Measurements from ENCODE around the gene GPR161.
"Not testable (repeated sequence)": the region's sequence is repeated elsewhere in the genome, so short reads cannot be mapped to it uniquely, and the experiment has no call there.

Gene GPR161, protein sequence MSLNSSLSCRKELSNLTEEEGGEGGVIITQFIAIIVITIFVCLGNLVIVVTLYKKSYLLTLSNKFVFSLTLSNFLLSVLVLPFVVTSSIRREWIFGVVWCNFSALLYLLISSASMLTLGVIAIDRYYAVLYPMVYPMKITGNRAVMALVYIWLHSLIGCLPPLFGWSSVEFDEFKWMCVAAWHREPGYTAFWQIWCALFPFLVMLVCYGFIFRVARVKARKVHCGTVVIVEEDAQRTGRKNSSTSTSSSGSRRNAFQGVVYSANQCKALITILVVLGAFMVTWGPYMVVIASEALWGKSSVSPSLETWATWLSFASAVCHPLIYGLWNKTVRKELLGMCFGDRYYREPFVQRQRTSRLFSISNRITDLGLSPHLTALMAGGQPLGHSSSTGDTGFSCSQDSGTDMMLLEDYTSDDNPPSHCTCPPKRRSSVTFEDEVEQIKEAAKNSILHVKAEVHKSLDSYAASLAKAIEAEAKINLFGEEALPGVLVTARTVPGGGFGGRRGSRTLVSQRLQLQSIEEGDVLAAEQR

DNA sequence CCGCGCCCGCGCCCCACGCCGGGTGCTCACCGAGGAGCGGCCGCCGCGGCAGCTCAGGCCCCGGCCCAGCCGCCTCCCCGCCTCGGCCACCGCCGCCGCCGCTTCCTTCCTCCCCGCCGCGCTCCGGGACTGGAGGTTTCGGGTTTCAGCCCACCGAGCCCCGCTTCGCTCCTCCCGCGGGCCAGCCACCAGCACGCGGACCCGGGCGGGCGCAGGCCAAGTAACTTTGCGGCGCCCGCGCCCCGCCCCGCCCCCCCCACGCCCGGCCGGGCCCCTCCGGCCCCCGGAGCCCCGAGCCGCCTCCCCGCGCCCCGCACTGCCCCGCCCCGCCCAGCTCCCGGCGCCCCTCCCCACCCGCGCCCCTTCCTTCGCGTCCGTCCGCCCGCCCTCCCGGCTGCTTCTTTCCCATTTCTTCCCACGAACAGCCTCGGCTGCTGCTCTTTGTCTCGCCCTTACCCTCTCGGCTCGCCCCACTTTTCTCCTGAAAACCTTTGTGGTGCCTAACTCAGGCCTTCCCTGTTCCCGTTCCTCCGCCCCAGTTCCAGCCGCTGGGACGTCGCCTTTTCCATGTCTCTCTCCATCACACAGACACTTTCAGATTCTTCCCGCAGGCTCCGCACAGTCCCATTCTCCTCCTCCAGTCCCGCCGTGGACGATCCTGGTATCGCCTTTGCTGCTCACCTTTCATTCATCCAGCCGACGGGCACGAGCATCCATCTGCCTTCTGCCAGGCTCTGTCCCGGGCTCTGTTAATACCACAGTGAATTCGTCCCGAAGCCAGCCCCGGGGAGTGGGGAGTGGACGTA, at the start of gene GPR161:
GPR161 (minus strand) TSS at position 222 of the 806 bp plus-strand sequence. CDS start 32,080 bp downstream, outside the sequence.
- DNase-seq: peak in 1 of 2 experiments; percentile 21

DNA sequence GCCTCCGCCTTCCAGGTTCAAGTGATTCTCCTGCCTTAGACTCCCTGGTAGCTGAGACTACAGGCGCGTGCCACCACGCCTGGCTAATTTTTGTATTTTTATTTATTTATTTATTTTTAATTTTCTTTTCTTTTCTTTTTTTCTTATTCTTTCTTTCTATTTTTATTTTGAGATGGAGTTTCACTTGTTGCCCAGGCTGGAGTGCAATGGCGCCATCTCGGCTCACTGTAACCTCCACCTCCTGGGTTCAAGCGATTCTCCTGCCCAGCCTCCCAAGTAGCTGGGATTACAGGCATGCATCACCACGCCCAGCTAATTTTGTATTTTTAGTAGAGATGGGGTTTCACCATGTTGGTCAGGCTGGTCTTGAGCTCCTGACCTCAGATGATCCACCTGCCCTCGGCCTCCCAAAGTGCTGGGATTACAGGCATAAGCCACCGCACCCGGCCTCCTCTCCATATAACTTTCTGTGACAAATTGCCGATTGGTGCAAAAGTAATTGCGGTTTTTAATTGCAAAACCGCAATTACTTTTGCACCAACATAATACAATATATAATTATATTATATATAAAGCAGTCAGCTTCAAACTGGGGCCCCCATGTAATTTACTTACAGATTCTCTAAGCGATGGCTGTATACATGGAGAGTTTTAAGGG, 44.5 kb upstream of the GPR161 start:
- DNase-seq: not testable (repeated sequence)

DNA sequence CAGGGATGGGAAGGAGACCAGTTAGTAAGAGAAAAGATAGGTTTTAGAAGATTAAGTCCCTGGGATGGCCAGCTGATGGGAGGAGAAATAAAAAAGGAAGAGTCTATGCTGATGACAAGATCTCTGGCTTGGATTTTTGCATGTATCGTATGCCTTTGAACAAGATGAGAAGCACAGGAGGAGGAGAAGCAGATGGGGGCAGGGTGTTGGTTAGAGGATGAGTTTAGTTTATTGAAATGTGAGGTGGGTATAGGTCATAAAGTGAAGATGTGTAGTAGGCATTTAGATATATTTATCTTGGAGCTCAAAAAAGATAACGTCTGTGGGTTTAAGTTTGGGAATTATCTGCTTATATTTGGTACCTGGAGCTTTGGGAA, 43.4 kb upstream of the GPR161 start:
- DNase-seq: no peak

DNA sequence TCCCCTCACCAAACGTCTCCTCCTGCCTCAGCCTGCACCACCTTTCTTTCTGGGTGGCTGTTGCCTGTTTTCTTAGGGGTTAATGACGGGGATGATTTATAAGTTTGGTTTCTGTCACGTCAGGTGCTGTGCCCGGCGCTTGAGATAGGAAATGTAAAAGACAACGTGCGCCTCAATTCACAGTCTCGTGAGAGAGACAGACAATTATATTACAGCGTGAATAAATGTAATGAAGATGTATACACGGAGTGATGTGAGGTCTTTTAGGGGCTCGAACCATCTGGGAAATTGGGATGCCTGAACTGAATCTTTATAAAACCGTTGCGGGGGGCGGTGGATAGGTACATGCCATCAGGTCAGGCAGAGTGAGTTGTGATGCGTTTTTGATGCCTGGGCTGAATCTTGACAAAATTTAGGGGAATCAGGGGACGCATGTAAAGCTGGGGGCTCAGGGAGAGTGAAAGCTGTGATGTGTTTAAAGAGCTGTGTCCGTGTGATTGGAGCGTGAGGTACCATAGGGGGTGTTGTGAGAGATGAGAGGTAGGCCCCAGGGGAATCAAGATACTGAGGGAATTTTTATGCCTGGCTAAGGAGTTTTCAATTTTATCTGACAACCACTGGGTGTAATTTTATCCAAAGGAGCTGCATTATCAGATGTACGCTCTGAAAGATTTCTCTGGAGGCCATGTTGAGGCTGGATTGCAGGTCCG, 42.9 kb upstream of the GPR161 start:
- DNase-seq: peak in 1 of 2 experiments; percentile 3

DNA sequence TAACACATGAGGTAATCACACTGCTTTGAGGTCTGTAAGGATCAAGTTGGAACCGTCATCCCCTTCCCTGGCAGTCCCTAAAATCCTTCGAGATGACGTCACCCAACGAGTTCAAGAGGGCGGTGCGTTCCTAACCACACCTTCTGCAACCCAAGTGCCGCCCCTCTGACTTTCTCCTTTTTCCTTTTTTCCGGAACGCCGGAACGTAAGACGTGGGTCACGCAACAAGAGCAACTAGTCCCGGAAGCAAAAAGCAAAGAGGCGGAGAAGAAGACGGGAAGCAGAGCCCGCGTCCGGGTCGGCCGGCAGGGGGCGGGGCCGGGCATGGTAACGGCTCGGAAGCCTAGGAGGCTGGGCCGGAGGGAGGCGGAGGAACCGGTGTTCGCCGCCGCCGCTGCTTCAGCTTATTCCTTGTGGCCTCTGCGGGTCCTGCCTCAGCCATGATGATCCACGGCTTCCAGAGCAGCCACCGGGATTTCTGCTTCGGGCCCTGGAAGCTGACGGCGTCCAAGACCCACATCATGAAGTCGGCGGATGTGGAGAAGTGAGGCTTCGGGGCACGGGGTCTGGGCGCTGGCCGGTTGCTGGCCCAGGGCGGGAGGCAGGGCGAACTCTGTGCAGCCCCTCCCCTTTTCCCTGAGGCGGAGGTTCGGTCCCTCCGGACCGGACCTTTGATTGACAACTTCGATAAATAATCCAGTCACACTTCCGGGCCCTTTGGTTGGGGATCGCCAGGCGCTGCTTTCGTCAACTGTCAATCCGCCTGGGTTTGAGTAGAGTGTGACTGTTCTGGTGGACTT, 42.1 kb upstream of the GPR161 start, which contains the start of gene TIPRL:
TIPRL (plus strand) TSS at position 325 of the 800 bp plus-strand sequence; CDS start at position 441, 116 bp downstream.
- peak; percentile 93 to 95 for DNase-seq

DNA sequence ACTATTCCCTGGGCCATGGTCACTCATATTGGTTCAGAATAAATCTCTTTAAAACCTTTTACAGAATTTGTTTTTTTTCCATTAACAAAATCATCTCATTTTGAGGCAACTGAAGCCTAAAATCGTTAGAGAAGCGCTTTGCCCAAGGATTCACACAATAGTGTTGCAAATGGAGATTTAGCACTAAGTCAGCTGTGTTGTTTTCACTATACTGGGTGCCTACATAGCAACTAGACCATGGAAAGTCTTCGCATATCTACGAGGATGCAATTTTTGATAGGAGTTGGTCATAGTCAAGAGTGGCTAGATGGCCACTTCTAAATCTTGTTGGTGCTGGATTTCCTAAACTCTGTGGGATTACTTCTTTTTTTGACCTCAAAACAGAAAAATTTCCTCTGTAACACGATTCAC, 41.5 kb upstream of the GPR161 start:
- DNase-seq: no peak

DNA sequence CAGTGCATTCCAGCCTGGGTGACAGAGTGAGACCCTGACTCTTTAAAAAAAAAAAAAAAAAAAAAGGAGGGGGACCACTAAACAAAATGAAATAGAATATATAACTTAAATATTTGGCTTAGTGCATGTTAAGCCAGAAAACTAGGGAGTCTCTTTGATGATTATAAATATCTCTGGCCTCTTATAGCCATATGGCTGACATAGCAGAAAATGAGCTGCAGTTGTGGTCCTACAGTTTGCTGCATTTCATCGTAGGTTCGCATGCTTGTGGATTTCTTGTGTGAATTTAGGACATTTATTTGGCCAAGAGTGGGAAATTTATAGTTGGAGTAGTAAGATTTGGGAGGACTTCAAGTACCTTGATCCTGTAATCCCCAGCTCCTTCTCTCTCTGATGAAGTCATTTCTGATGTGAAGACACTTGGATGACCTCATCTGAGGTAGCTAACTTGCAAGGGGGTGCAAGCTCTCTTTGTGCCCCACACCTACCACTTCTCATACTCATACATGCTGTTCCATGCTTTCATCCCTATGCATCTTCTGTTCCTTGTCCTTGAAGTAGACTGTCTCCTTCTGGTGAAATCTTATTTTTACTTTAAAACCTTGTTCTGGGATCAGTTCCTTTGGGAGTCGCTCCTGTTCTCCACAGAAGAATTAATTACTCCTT, 35.7 kb upstream of the GPR161 start:
- no peak for DNase-seq

DNA sequence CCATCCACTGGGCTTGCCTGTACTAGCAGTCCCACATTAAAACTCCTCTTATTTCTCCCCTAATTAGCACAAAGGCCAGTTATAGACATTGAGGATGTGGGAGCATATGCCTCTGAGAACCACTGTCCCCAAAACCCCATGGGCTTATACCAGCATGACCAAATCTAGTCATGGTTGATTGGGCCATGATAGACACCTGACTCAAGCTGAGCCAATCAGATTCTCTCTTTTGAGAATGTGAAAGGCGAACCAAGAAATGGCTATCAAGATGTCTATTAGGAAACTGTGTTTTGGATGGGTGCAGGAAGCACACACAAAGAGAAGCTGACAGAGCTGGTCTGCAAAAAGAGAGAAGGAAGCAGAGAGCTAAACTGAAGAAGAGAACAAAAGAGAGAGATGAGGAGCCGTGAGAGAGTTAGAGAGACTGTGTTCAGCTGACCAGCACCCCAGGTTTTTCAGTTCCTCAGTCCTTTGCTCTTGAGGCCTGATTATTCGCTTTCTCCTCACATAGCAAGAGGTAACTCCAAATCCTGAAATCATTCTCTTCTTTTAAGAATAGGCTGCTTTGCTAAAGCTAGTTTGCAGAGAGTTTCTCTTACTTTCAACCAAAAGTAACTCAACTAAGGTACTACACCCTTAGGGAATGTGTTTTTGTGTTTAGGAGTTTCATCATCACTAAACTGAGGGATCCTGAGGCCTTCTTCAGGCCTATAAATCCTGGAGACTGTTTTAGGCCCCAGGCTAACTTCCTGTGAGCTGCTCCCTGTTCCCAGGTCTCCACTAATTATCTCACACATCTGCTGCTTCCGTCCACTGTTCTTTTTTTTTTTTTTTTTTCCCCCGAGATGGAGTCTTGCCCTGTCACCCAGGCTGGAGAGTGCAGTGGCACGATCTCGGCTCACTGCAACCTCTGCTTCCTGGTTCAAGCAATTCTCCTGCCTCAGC, 34.1 kb upstream of the GPR161 start:
- DNase-seq: no peak

DNA sequence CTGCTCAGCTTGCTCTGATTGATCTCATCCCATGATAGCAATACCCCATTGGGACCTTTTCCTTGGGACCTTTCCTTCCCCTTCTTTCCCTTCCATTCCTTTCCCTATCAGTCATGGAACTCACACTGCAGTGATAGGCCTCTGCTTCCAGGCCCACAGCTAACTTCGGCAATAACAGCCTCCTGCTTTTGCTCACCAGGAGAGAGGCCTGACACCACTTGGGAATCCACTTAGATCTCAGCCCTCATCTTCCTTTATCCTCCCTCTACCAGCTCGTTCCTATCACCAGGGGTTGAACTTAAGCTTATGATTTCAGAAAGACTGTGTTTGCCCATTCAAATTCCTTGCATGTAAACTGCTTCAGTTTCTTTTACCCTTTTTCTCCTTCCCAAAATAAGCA, 31.1 kb upstream of the GPR161 start:
- DNase-seq: no peak

DNA sequence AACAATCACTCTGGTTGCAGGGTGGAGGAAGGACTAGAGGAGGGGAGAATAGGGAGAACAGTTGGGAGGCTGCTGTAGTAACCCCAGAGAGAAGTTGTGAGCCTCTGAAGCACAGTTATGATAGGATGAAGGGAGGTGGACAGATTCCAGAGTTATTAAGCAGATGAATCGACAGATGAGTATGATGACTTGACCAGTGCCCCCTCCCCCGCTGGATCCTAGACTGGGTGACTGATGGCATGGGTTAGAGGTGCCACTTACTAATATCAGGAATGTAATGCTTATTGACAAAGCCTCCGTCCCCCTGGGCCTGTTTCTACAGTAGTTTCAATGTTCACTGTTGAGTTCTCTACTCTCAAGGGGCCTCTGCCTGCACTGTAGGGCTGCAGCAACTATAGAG, 28.0 kb upstream of the GPR161 start:
- no peak for DNase-seq

DNA sequence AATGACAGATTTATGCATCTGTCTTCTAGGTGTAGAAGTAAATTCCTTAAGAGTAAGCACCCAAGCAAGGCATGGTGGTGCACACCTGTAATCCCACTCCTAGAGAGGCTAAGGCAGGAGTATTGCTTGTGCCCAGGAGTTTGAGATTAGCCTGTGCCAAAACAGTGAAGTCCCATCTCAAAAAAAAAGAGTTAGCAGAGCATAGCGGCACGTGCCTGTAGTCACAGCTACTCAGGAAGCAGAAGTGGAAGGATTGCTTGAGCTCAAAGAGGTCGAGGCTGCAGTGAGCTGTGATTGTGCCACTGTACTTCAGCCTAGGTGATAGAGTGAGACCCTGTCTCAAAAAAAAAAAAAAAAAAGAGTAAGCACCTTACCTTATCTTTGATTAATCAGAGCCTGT, 26.9 kb upstream of the GPR161 start:
- no peak for DNase-seq

DNA sequence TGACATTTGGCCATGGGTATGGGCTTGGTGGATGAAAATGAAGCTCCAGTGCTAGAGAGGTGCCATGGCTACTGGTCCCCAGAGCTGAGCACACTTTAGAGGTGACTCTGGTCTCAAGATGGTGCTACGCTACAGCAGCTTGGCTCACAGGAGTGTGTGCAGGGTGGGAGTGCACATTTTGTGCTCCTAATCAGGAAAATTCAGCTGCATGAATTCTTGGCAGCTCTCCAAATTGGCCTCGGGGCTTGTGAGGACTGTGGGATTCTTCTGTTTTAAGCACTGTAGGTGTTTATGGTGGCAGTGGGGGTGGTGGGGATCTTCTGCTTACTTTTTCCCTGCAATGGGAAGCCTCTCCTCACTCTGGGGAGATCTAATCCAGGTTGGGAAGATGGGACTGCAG, 24.7 kb upstream of the GPR161 start:
- no peak for DNase-seq

DNA sequence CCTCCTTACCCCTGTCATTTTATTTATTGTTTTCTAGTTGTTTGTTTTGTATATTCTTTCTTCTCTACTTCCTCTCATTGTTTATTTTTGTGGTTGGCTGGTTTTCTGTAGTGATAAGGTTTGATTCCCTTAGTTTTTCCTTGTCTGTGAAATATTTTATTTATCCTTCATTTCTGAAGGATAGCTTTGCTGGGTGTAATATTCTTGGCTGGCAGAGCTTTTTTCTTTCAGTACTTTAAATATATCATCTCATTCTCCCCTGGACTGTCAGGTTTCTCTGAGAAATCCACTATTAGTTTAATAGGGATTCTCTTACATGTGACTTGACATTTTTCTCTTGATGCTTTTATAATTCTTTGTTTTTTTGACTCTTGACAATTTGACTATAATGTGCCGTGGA, 23.2 kb upstream of the GPR161 start:
- no peak for DNase-seq

DNA sequence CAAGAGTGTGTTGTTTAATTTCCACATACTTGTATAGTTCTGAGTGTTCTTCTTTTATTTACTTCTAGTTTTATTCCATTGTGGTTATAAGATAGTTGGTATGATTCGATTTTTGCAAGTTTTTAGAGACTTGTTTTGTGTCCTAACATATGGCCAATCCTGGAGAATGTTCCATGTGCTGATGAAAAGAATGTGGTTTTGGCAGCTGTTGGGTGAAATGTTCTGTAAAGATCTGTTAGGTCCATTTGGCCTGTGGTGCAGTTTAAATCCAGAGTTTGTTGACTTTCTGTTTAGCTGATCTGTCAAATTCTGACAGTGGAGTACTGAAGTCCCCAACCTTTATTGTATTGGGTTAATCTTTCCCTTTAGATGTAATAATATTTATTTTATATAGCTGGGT, 22.5 kb upstream of the GPR161 start:
- DNase-seq: no peak

DNA sequence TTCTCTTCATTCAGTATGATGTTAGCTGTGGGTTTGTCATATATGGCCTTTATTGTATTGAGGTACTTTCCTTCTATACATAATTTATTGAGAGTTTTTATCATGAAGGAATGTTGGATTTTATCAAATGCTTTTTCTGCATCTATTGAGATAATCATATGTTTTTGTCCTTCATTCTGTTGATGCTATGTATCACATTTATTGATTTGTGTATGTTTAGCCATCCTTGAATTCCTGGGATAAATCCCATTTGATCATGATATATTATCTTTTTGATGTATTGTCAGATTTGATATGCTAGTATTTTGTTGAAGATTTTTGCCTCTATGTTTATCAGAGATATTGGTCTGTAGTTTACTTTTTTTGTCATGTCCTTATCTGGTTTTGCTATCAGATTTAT, 20.9 kb upstream of the GPR161 start:
- DNase-seq: no peak

DNA sequence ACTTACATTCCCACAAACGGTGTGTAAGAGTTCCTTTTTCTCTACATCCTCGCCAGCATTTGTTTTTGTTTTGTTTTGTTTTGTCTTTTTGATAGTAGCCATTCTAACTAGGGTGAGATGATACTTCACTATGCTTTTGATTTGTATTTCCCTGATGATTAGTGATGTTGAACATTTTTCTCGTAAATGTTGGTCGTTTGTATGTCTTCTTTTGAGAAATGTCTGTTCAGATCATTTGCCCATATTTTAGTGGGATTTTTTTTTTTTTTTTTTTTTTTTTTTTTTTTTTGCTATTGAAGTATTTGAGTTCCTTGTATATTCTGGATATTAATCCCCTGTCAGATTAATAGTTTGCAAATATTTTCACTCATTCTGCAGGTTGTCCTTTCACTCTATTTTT, 19.2 kb upstream of the GPR161 start:
- DNase-seq: no peak

DNA sequence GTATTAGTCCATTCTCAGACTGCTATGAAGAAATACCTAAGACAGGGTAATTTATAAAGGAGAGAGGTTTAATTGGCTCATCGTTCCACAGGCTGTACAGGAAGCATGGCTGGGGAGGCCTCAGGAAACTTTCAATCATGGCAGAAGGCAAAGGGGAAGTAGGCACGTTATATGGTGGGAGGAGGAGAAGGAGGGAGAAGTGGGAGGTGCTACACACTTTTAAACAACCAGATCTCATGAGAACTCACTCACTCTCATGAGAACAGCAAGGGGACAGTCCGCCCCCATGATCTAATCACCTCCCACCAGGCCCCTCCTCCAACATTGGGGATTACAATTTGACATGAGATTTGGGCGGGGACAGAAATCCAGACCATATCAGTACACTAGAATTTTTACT, 18.0 kb upstream of the GPR161 start:
- DNase-seq: not testable (repeated sequence)

DNA sequence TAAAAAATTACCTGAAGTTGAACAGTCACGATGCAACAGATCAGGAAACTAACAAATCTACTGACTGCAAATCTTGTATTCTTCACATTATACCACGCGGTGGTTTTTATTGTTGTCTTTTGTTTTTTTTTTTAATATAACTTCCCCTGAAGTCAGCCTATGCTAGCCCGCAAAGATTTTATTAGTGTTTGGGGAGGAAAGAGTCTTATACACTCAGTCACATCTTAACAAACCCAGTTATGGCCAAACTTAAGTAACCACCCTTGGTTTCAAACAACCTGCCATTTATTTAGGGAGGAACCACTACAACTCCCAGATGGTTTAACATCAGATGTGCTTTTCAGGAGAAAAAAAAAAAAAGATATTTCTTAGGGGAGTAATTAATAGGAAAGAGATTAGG, 15.2 kb upstream of the GPR161 start:
- DNase-seq: no peak

DNA sequence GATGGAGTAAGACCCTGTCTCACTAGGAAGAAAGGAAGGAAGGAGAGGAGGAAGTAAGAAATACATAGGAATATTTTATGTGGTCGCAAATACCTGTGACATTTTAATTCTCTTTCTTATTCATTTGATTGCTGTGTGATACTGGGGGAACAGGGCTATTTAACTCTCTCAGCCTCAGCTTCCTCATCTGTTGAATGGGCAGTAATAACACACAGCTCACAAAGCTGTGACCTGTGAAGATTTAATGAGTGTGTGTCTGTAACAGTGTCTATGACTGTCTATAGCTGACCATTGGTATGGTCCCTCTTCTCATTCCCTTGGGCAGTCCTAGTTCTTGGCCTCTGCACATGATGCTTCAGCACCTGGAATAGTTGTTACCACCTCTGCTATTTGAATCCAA, 13.6 kb upstream of the GPR161 start:
- no peak for DNase-seq

DNA sequence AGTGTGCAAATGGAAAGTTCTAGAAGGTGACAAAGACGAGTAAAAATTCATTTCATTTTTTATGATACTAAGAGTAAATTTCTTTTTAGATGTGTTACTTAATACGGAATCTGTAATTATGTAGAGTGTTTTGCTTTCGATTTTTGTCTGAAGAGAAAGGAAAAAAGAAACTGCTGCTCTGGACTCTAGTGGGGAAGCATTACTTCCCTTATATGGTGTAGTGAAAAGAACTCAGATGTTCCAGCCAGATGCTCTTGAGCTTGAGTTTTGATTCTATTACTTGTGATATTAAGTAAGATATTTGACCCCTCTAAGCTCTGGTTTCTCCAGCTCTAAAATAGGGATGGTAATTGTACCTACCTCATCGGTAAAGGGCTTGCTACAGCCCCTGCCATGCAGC, 12.2 kb upstream of the GPR161 start:
- no peak for DNase-seq

Data from stimulated activated CD4-positive, alpha-beta T cell treated with anti-CD3 and anti-CD28 coated beads, Interleukin-4, amount 100 ng/mL, for 4 hours (primary cell).